Lower leg skin (tissue), 4 donors: ENCODE results near the gene PPM1K. TPM values are rescaled to one million over a fixed set of nuclear protein-coding genes. Genes with fewer than 3 reads are reported as not detected.

Source experiments
- DNase-seq, 2 donors: peaks; one replicate each; pipeline ENCODE4 v3.0.0-alpha.2; 2019; ENCODE audit warnings: low spot score in 2 of 2
- H3K4me3 ChIP-seq: fragments of 200-600 bp; sonication (generic); 2 replicates; pipeline ENCODE4 v1.5.1; 2017; ENCODE audit warnings: mild to moderate bottlenecking, low read depth; ENCODE audit not compliant: poor library complexity, severe bottlenecking
- CTCF ChIP-seq, 3 donors: fragments of 450-650 bp; IDR thresholded peaks; one replicate each; pipeline ENCODE4 v1.5.1; 2016; ENCODE audit warnings: antibody characterized with exemption in 3 of 3, mild to moderate bottlenecking in 3 of 3, moderate library complexity in 2 of 3
- POLR2A ChIP-seq, 2 donors: fragments of 450-650 bp; IDR thresholded peaks; one replicate each; pipeline ENCODE4 v1.6.1; 2016 to 2017; ENCODE audit warnings: antibody characterized with exemption in 2 of 2, mild to moderate bottlenecking in 1 of 2, moderate library complexity in 1 of 2
- WGBS, 2 donors: methylation state at CpG; one replicate each; pipeline ENCODE4 v1.1.5; 2018; 5-methylcytosine and 5-hydroxymethylcytosine counted together
- intact Hi-C: fragments of 100-400 bp; cut with DNase I; formaldehyde crosslinking; loops from one replicate; pipeline ENCODE4 v1.15.0; 2023; ENCODE audit warnings: low total_unique reads
- total RNA-seq, 4 donors: library from RNA; depleted of rRNA; stranded (reverse); fragments of >200 nt; gene quantifications; one replicate each; pipeline ENCODE4 v1.1.0, GENCODE V29; 2016

PPM1K gene
- total RNA-seq, 4 donors from 2014 or later = 7.4 to 13.6 (median 8.2) TPM

GRCh38 chr4:88283661-88284438 lies 511 bp downstream of the PPM1K start:
- peak overlapping the region; percentile 52 for H3K4me3 ChIP-seq
- intact Hi-C loops = no loop called here
- WGBS, 2 donors = 0 to 1% methylated on average over 44 to 54 of the region's 66 CpGs
- peak; percentile 33 to 92 for DNase-seq
- TF ChIP-seq CTCF (IDR thresholded peaks at IDR 0.05) (no peak), POLR2A (IDR thresholded peaks at IDR 0.05) (no peak)

GRCh38 chr4:88280228-88280795 lies 4.0 kb downstream of the PPM1K start:
- DNase-seq = no peak
- 98 to 99% methylated on average over 6 of the region's 6 CpGs for WGBS, 2 donors
- H3K4me3 ChIP-seq = no peak overlapping the region
- intact Hi-C loops = no loop called here
- TF ChIP-seq POLR2A (IDR thresholded peaks at IDR 0.05) = no peak
- no peak for TF ChIP-seq CTCF (IDR thresholded peaks at IDR 0.05)

GRCh38 chr4:88277711-88278225 lies 6.6 kb downstream of the PPM1K start:
- WGBS, 2 donors = 88 to 90% methylated on average over 3 of the region's 3 CpGs
- TF ChIP-seq POLR2A (IDR thresholded peaks at IDR 0.05) (no peak), CTCF (IDR thresholded peaks at IDR 0.05) (no peak)
- H3K4me3 ChIP-seq = no peak overlapping the region
- no peak for DNase-seq
- intact Hi-C loops = no loop called here

- DNase-seq = no peak
- TF ChIP-seq POLR2A (IDR thresholded peaks at IDR 0.05) (no peak), CTCF (IDR thresholded peaks at IDR 0.05) (no peak)
- intact Hi-C loops = no loop called here
- 85 to 91% methylated on average over 8 of the region's 8 CpGs for WGBS, 2 donors
- no peak overlapping the region for H3K4me3 ChIP-seq
These were observed 7.2 kb downstream of the PPM1K start for GRCh38 chr4:88276952-88277710.

GRCh38 chr4:88275949-88276515 lies 8.3 kb downstream of the PPM1K start:
- no peak for TF ChIP-seq CTCF (IDR thresholded peaks at IDR 0.05)
- TF ChIP-seq POLR2A (IDR thresholded peaks at IDR 0.05) = no peak
- intact Hi-C loops = no loop called here
- 84 to 88% methylated on average over 4 of the region's 4 CpGs for WGBS, 2 donors
- no peak for DNase-seq
- no peak overlapping the region for H3K4me3 ChIP-seq
